ENCODE measurements around the gene AHSG.

DNA sequence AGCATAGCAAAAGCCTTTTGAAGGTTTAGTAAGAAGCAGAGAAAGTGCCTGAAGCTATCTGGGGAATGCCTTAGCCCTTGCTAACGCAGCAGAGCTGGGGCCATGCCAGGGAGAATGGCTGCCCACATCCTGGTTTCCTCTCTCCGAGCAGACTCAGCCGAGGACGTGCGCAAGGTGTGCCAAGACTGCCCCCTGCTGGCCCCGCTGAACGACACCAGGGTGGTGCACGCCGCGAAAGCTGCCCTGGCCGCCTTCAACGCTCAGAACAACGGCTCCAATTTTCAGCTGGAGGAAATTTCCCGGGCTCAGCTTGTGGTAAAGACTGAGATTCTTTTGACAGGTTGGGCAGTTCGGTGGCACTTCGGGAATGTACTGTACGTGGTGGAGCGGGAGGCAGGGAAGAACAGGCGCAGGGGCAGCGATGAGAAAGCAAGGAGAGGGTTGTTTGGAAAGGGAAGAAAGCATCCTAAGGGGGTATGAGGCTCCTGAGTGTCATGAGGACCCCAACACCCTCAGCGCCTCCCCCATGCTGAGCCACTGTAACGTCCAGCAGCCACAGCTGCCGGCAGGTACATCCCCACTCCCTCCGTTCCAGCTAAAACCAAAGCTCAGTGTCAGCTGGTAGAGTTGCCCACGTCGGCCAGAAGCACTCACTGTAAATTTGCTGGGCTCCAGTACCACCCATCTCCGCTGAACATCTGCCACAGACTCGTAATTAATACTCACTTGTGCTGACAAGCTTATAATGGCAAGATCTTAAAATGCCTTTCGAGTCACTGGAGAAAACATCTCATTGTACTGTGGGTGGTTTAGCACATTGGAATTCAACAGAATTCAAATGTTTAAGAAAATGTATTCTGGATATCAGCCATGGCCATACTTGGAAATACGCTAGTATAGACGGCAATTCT lies 4.4 kb downstream of the AHSG start:
- TF ChIP-seq, protein P1, sequence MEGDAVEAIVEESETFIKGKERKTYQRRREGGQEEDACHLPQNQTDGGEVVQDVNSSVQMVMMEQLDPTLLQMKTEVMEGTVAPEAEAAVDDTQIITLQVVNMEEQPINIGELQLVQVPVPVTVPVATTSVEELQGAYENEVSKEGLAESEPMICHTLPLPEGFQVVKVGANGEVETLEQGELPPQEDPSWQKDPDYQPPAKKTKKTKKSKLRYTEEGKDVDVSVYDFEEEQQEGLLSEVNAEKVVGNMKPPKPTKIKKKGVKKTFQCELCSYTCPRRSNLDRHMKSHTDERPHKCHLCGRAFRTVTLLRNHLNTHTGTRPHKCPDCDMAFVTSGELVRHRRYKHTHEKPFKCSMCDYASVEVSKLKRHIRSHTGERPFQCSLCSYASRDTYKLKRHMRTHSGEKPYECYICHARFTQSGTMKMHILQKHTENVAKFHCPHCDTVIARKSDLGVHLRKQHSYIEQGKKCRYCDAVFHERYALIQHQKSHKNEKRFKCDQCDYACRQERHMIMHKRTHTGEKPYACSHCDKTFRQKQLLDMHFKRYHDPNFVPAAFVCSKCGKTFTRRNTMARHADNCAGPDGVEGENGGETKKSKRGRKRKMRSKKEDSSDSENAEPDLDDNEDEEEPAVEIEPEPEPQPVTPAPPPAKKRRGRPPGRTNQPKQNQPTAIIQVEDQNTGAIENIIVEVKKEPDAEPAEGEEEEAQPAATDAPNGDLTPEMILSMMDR (conservative IDR thresholded peaks at IDR 0.05; ENCODE audit: low read depth, low read length): peak; percentile 96
- no peak for TF ChIP-seq EZH2 (IDR thresholded peaks at IDR 0.05; ENCODE audit: low read length, unreplicated experiment)
